Amniotic stem cell (primary cell): ENCODE data around the gene SPAG17.

Experiments used
- DNase-seq: peaks from one replicate; lab custom pipeline; 2025; lab: John Stamatoyannopoulos, UW

SPAG17 gene

DNA sequence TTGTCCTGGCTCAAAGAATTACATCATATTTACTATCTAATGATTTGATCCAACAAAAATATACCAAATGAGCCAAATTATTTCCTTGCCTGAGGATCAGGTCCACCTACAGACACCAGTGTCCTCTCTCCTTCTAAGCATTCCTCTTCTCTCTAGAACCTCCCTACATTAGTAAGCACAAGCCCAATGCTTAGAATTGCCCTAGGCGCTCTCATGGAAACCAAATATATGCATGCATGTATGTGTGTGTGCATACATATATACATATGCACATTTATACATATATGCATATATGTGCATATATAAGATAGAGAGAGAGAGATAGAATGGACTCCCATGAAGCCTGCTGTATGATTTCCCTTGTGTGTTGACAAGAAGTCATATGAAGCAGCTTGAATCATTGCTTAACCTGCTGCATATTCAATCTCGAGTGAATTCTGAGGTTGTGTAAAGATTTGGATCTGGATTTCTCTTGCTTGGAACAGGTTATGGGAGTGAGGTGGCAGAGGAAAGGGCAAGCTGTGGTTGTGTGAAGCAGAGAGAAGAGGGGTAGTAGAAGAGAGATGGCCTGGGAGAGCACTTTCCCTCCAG is 66.1 kb downstream of the SPAG17 start:
- no peak for DNase-seq

GRCh38 chr1:118118469-118118868 is 66.6 kb downstream of the SPAG17 start:
- no peak for DNase-seq

DNA sequence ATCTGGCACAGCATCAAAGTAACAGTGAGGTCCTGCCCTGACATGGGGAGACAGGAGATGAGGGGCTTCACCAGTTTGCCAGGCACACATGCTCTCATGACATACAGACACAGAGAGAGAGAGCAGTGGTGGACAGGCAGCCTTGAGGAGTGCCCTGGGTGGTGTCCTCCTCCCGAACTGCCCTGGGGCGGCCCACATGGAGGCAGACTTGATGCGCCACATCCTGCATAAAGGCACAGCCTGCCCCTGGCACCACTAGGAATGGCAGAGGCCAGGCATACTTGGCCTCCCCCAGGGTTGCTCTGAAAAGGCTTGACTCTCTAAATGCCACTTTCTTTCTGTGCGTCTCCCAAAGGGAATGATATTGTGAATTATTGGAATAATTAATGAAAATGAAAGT is 67.5 kb downstream of the SPAG17 start:
- no peak for DNase-seq

GRCh38 chr1:118116909-118117308 is 68.1 kb downstream of the SPAG17 start:
- no peak for DNase-seq

- DNase-seq, result no peak
These were observed 68.6 kb downstream of the SPAG17 start for GRCh38 chr1:118116401-118116800.

- no peak for DNase-seq
These were observed 69.3 kb downstream of the SPAG17 start for GRCh38 chr1:118115567-118116295.

DNA sequence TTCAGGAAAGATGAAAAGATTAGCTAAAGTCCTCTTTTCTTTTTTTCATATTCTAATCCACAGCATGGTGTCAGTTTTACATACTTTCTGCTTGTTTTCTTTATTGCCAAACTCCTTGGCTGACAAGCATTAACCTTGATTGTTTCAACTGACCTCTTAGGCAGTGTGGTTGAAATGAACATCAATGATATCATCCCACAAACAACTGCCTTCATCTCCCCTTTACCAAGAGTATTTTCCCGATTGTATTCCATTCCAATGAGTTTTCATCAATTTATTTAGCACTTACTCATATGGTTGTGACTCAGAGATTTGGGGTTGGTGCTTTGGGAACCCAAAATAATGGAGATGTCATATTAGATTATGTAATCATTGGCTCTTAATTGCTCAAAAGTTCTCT is 71.8 kb downstream of the SPAG17 start:
- DNase-seq, result no peak

- no peak for DNase-seq
These were observed 74.4 kb downstream of the SPAG17 start for GRCh38 chr1:118110580-118110979.

DNA sequence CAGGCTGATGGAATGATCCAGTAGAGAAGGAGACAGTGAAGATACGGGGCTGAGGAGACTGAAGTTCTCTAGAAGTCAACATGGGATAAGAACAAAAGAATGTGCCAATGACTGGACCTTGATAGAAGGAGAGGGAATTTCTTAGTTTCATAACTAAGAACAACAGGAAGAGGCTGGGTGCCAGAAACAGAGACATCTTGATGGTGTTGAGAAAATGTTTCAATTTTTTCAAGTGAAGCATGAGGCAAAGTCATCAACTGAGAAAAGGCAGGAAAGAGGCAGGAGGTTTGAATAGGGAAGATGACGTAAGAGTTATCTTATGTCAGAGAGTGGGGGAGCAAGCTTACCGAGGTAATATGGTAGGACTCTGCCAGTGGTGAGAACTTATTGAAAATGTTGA is 80.1 kb downstream of the SPAG17 start:
- no peak for DNase-seq

- no peak for DNase-seq
These were observed 82.6 kb downstream of the SPAG17 start for GRCh38 chr1:118102445-118102844.

GRCh38 chr1:118101999-118102398 is 83.0 kb downstream of the SPAG17 start:
- DNase-seq, result no peak

- no peak for DNase-seq
These were observed 83.5 kb downstream of the SPAG17 start for GRCh38 chr1:118101515-118101844.

GRCh38 chr1:118100686-118101514 is 84.1 kb downstream of the SPAG17 start:
- no peak for DNase-seq

GRCh38 chr1:118099686-118100085 is 85.3 kb downstream of the SPAG17 start:
- DNase-seq, result no peak

- DNase-seq, result no peak
These were observed 87.2 kb downstream of the SPAG17 start for GRCh38 chr1:118097622-118098348.

DNA sequence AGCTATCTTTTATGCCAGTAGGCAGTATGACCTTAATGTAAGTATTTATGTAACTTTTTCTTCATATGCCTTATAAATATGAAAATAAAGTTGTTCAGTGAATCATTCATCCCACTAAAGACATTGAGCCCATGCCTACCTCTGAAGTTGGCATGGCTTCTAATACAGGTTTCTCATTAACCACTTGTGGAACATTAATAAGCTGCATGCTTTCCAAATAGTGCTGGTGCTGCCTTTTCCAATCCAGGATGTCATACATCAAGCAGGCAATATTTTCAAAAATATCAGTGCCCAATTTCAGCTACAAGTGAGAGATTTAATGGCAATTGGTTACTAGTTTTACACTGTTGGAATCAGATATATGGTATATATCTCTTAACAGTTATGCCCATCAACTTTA is 92.0 kb downstream of the SPAG17 start:
- DNase-seq, result no peak

DNA sequence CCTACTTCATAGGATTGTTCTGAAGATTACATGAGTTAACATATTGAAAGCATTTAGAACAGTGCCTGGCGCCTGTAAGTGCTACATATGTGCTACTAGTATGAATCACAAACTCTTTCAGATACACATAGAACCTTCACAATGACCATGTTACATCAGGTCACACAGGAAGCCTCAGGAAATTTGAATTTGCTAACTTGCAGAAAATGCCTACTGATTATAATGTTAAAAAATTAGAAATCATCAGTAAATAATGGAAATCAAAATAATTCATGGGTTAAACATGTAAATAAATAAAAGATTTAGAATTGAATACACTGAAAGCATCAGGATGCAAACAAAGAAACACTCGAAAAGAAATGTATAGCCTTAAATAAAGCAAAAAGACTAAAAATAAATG is 94.9 kb downstream of the SPAG17 start:
- no peak for DNase-seq

DNA sequence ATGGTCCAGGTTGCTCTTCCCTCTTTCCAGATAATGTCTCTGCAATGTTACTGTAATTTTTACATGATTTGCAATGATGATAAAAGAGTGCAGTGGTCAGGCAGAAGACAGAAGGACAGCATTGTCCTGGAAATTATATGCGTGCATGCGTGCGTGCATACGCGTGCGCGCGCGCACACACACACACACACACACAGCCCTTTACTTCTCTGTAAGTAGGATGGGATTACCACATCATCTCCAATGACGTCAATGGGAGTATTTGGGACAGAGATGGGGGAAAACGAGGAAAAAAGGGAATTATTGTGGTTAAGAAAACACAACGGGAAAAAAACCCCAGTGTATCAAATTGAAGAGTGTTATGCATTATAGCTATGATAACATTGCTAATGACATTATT is 99.7 kb downstream of the SPAG17 start:
- no peak for DNase-seq

DNA sequence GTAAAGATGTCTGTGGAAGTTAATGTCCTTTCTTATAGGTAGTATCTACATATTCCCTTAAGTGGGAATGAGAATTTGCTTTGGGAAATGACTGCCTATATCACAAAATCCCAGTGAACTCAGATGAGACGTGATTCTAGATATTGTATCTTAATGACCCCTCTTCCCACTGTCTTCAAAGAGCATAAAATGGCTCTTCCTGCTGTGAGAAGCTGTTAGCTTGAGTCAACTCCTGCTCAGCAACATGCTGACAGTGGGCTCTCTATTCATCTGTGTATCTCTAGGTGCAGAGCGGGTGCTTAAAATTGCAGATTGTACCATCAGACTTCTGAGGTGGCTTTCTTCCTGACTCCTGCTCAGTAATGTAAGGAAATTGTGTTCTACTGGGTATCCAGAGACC is 100.6 kb downstream of the SPAG17 start:
- no peak for DNase-seq

DNA sequence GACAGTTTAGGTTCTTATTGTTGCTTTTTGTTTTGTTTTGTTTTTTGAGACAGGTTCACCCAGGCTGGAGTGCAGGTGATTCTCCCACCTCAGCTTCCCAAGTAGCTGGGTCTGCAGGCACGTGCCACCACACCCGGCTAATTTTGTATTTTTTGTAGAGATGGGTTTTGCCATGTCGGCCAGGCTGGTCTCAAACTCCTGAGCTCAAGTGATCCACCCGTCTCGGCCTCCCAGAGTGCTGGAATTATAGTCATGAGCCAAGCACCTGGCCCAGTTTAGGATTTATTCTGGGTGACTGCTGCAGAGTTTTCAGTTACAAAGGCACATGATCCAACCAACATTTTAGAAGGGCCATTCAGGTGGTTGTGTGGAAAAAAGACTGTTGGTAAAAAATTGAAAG is 102.0 kb downstream of the SPAG17 start:
- DNase-seq, result no peak

DNA sequence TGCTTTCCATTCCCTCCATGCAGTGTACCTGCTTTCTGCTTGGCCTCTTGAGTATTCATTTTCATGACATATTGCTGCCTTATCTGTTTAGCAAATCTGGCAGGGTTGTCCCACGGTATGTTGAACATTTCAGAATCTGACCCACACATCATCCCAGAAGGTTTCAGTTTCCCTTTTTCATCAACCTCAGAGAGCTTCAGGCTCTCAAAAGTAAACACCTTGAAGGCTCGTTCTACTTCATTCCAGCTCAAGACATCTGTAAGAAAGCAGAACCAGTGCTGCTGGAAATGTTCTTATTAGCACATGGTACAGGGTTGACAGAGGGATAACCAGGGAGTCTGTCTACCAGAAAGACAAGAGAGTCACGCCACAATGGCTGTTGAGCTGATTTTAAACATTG is 103.6 kb downstream of the SPAG17 start:
- DNase-seq, result no peak

DNA sequence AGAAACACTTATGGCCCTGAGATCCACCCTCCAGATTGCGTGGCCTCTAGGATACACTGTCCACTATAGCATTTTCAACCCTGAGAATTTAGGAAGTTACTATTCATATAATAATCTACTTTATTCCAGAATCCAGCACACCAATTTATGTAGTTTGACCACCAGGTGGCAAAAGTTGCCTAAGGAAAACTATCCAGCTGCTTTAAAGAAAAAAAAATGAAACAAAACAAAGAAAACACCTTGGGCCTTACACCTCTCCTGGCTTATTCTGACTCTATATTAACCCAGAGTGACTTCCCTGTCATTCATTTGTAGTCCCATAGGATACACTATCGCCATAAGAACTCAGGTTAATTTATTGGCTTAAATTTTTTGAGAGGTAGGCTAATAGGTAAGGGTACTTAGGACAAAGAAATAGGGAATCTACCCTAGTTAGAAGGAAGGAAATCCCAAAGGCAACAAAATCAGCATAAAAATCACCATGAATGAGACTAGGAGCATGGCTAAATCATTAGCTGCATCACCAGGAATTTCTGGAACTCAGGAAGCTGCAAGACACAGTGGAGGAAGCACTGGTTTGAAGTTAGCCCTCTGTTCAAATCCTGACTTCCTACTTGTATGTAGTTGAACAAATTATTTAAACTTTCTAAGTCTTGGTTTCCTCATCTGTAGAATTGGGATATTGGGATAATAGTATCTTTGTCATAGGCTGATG is 107.5 kb downstream of the SPAG17 start:
- DNase-seq, result no peak
